Measurements from ENCODE around the gene ARID1B.

The ARID1B gene

GRCh38 chr6:157244780-157245179 lies 467.6 kb downstream of the ARID1B start:
- DNase-seq (ENCODE audit: low spot score) (no peak), ATAC-seq (ENCODE audit: low read depth) (no peak)
- no peak for TF ChIP-seq CTCF (IDR thresholded peaks at IDR 0.05; ENCODE audit: poor library complexity, severe bottlenecking)
- no peak overlapping the region for H3K4me3 ChIP-seq (ENCODE audit: severe bottlenecking)
- H3K27me3 ChIP-seq (ENCODE audit: insufficient read depth, poor library complexity, severe bottlenecking): no peaks in the 10 kb centered on the region
- H3K36me3 ChIP-seq (ENCODE audit: low read depth): no peaks in the 10 kb centered on the region
- H3K9me3 ChIP-seq (ENCODE audit: severe bottlenecking): peaks cover 3% of the 10 kb centered on the region
- H3K27ac ChIP-seq (ENCODE audit: poor library complexity, severe bottlenecking): no peak overlapping the region
- H3K4me1 ChIP-seq (ENCODE audit: insufficient read depth, poor library complexity, severe bottlenecking): peaks cover 7% of the 10 kb centered on the region

GRCh38 chr6:157245436-157245835 lies 468.3 kb downstream of the ARID1B start:
- H3K36me3 ChIP-seq (ENCODE audit: low read depth): no peaks in the 10 kb centered on the region
- peaks cover 3% of the 10 kb centered on the region for H3K9me3 ChIP-seq (ENCODE audit: severe bottlenecking)
- ATAC-seq (ENCODE audit: low read depth): no peak
- H3K27ac ChIP-seq (ENCODE audit: poor library complexity, severe bottlenecking): no peak overlapping the region
- TF ChIP-seq CTCF (IDR thresholded peaks at IDR 0.05; ENCODE audit: poor library complexity, severe bottlenecking): no peak
- H3K27me3 ChIP-seq (ENCODE audit: insufficient read depth, poor library complexity, severe bottlenecking): no peaks in the 10 kb centered on the region
- H3K4me1 ChIP-seq (ENCODE audit: insufficient read depth, poor library complexity, severe bottlenecking): peaks cover under 1% of the 10 kb centered on the region
- no peak overlapping the region for H3K4me3 ChIP-seq (ENCODE audit: severe bottlenecking)
- DNase-seq (ENCODE audit: low spot score): no peak

GRCh38 chr6:157246048-157246630 lies 469.0 kb downstream of the ARID1B start:
- Histone ChIP-seq H3K4me1 (ENCODE audit: insufficient read depth, poor library complexity, severe bottlenecking) (no peaks in the 10 kb centered on the region), H3K36me3 (ENCODE audit: low read depth) (no peaks in the 10 kb centered on the region), H3K27me3 (ENCODE audit: insufficient read depth, poor library complexity, severe bottlenecking) (no peaks in the 10 kb centered on the region), H3K9me3 (ENCODE audit: severe bottlenecking) (peaks cover 3% of the 10 kb centered on the region), H3K4me3 (ENCODE audit: severe bottlenecking) (no peak overlapping the region), H3K27ac (ENCODE audit: poor library complexity, severe bottlenecking) (no peak overlapping the region)
- ATAC-seq (ENCODE audit: low read depth) (no peak), DNase-seq (ENCODE audit: low spot score) (no peak)
- TF ChIP-seq CTCF (IDR thresholded peaks at IDR 0.05; ENCODE audit: poor library complexity, severe bottlenecking): no peak

GRCh38 chr6:157246771-157247484 lies 469.8 kb downstream of the ARID1B start:
- TF ChIP-seq CTCF (IDR thresholded peaks at IDR 0.05; ENCODE audit: poor library complexity, severe bottlenecking): no peak
- H3K36me3 ChIP-seq (ENCODE audit: low read depth): no peaks in the 10 kb centered on the region
- DNase-seq (ENCODE audit: low spot score) (no peak), ATAC-seq (ENCODE audit: low read depth) (no peak)
- H3K27ac ChIP-seq (ENCODE audit: poor library complexity, severe bottlenecking): no peak overlapping the region
- no peak overlapping the region for H3K4me3 ChIP-seq (ENCODE audit: severe bottlenecking)
- H3K27me3 ChIP-seq (ENCODE audit: insufficient read depth, poor library complexity, severe bottlenecking): no peaks in the 10 kb centered on the region
- no peaks in the 10 kb centered on the region for H3K9me3 ChIP-seq (ENCODE audit: severe bottlenecking)
- H3K4me1 ChIP-seq (ENCODE audit: insufficient read depth, poor library complexity, severe bottlenecking): no peaks in the 10 kb centered on the region

GRCh38 chr6:157248264-157248663 lies 471.1 kb downstream of the ARID1B start:
- DNase-seq (ENCODE audit: low spot score) (no peak), ATAC-seq (ENCODE audit: low read depth) (no peak)
- no peaks in the 10 kb centered on the region for H3K27me3 ChIP-seq (ENCODE audit: insufficient read depth, poor library complexity, severe bottlenecking)
- no peak overlapping the region for H3K27ac ChIP-seq (ENCODE audit: poor library complexity, severe bottlenecking)
- H3K36me3 ChIP-seq (ENCODE audit: low read depth): no peaks in the 10 kb centered on the region
- no peak overlapping the region for H3K4me3 ChIP-seq (ENCODE audit: severe bottlenecking)
- H3K4me1 ChIP-seq (ENCODE audit: insufficient read depth, poor library complexity, severe bottlenecking): no peaks in the 10 kb centered on the region
- H3K9me3 ChIP-seq (ENCODE audit: severe bottlenecking): no peaks in the 10 kb centered on the region
- TF ChIP-seq CTCF (IDR thresholded peaks at IDR 0.05; ENCODE audit: poor library complexity, severe bottlenecking): no peak
